ENCODE measurements around the gene C14orf180. TPM values are rescaled to one million over a fixed set of nuclear protein-coding genes. Genes with fewer than 3 reads are reported as not detected.

Gene C14orf180
- polyA plus RNA-seq, 1 donor (not counting 4 experiments of a cell fraction or from before 2014, with no cell fraction given), result not detected

GRCh38 chr14:104593710-104594136 is 14.2 kb downstream of the C14orf180 start:
- DNase-seq (ENCODE audit: low read depth, low spot score), result no peak
- no peaks in the 10 kb centered on the region for H3K79me2 ChIP-seq (ENCODE audit: control insufficient read depth, insufficient read depth, low read length)
- no peaks in the 10 kb centered on the region for H3K27me3 ChIP-seq (ENCODE audit: control insufficient read depth, extremely low read depth, insufficient read depth, low read length)
- H3K4me1 ChIP-seq (ENCODE audit: control insufficient read depth, extremely low read depth, insufficient read depth, low read length), result no peaks in the 10 kb centered on the region
- no peak overlapping the region for H3K27ac ChIP-seq (ENCODE audit: control insufficient read depth, insufficient read depth, low read length)
- dilution Hi-C loops (cut with MboI; ENCODE audit: extremely low pct_ligation_motif_present, low sequenced_read_pairs), result no loop called here
- no peak overlapping the region for H3K4me2 ChIP-seq (ENCODE audit: control insufficient read depth, extremely low read depth, insufficient read depth, low read depth, low read length)
- no peak overlapping the region for H2AFZ ChIP-seq (ENCODE audit: control insufficient read depth, low read length)
- H3K9me3 ChIP-seq (ENCODE audit: control insufficient read depth, low read depth, low read length), result no peaks in the 10 kb centered on the region
- H4K20me1 ChIP-seq (ENCODE audit: control insufficient read depth, extremely low read depth, insufficient read depth, low read length), result peaks cover 2% of the 10 kb centered on the region
- FAIRE-seq, result no peak
- H3K9ac ChIP-seq (ENCODE audit: control insufficient read depth, extremely low read depth, insufficient read depth, low read length), result no peak overlapping the region
- no peaks in the 10 kb centered on the region for H3K9me1 ChIP-seq (ENCODE audit: control insufficient read depth, extremely low read depth, insufficient read depth, low read length)
- TF ChIP-seq EZH2 (IDR thresholded peaks at IDR 0.05; ENCODE audit: low read length) (no peak), CTCF (optimal IDR thresholded peaks at IDR 0.05 in 1 of 3, IDR thresholded peaks at IDR 0.05 in 1 of 3, conservative IDR thresholded peaks at IDR 0.05 in 1 of 3; ENCODE audit: extremely low read depth in 1 of 3, insufficient read depth in 2 of 3, low read length in 3 of 3) (no peak)
- H3K36me3 ChIP-seq (ENCODE audit: control insufficient read depth in 2 of 2, extremely low read depth in 1 of 2, insufficient read depth in 2 of 2, low read length in 2 of 2), result no peaks in the 10 kb centered on the region
- no peak overlapping the region for H3K4me3 ChIP-seq (ENCODE audit: control insufficient read depth in 2 of 3, extremely low read depth in 1 of 3, insufficient read depth in 2 of 3, low read depth in 1 of 3, low read length in 3 of 3)

GRCh38 chr14:104594310-104595046 is 14.9 kb downstream of the C14orf180 start:
- Histone ChIP-seq H3K9me3 (ENCODE audit: control insufficient read depth, low read depth, low read length) (no peaks in the 10 kb centered on the region), H3K27ac (ENCODE audit: control insufficient read depth, insufficient read depth, low read length) (no peak overlapping the region), H3K9ac (ENCODE audit: control insufficient read depth, extremely low read depth, insufficient read depth, low read length) (no peak overlapping the region), H3K4me3 (ENCODE audit: control insufficient read depth in 2 of 3, extremely low read depth in 1 of 3, insufficient read depth in 2 of 3, low read depth in 1 of 3, low read length in 3 of 3) (no peak overlapping the region), H3K4me1 (ENCODE audit: control insufficient read depth, extremely low read depth, insufficient read depth, low read length) (no peaks in the 10 kb centered on the region), H3K79me2 (ENCODE audit: control insufficient read depth, insufficient read depth, low read length) (no peaks in the 10 kb centered on the region), H3K9me1 (ENCODE audit: control insufficient read depth, extremely low read depth, insufficient read depth, low read length) (no peaks in the 10 kb centered on the region), H3K27me3 (ENCODE audit: control insufficient read depth, extremely low read depth, insufficient read depth, low read length) (no peaks in the 10 kb centered on the region), H2AFZ (ENCODE audit: control insufficient read depth, low read length) (no peak overlapping the region), H3K4me2 (ENCODE audit: control insufficient read depth, extremely low read depth, insufficient read depth, low read depth, low read length) (no peak overlapping the region), H3K36me3 (ENCODE audit: control insufficient read depth in 2 of 2, extremely low read depth in 1 of 2, insufficient read depth in 2 of 2, low read length in 2 of 2) (no peaks in the 10 kb centered on the region), H4K20me1 (ENCODE audit: control insufficient read depth, extremely low read depth, insufficient read depth, low read length) (peaks cover 2% of the 10 kb centered on the region)
- FAIRE-seq, result no peak
- no peak for TF ChIP-seq CTCF (optimal IDR thresholded peaks at IDR 0.05 in 1 of 3, IDR thresholded peaks at IDR 0.05 in 1 of 3, conservative IDR thresholded peaks at IDR 0.05 in 1 of 3; ENCODE audit: extremely low read depth in 1 of 3, insufficient read depth in 2 of 3, low read length in 3 of 3)
- no peak for TF ChIP-seq EZH2 (IDR thresholded peaks at IDR 0.05; ENCODE audit: low read length)
- dilution Hi-C loops (cut with MboI; ENCODE audit: extremely low pct_ligation_motif_present, low sequenced_read_pairs), result no loop called here
- no peak for DNase-seq (ENCODE audit: low read depth, low spot score)
